Measurements from ENCODE around the gene TOGARAM2.

TOGARAM2 gene

DNA sequence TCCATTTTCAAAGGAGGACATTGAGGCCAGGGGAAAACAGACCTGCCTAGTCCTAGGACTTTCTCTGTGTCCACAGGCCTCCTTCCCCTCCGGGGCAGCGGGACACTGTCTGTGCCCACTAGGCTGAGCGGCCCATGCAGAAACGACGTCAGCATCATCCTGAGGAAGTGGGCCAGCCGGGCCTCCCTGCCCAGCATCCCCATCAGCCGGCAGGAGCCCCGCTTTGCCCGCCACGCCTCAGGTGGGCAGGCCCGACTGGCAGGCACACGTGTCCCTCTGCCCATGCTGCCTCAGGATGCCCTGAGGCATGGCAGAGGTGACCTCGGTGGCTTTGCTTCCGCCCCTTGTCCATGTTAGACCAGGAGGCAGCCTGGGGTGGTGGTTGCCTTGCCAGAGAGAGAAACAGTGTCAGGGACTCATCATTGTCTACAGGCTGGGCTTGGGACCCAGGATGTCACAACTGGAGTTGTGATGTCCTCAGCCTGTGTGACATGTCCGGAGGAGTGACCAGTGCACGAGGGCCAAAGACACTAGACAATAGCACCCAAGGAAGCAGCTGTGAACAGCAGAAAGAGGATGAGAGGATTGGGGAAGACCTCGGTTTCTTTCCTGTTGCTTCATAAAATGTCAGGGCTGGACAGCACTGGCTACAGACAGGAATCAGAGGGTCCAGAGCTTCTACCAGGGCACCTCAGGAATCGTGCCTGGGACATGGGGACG is 36.8 kb downstream of the TOGARAM2 start:
- no peak for DNase-seq (ENCODE audit: low read depth in 2 of 2, low spot score in 1 of 2)

DNA sequence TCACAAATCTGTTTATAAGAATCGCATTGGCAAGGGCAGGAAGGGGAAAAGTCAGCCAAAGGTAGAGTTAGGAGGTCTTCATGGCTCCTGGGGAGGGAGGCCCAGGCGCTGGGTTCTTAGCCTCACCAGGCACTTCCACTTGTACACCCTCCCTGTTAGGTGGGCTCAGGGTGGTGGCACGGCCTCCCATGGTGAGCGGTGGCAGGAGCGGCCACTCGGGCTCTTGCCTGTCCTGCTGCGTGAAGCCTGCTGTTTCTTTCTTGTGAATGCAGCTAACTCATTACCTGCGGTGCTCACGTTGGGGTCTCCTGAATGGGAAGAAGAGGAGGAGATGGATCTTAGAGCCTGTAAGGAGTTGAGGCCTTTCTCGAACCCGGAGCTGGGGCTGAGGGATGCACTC is 40.8 kb downstream of the TOGARAM2 start:
- no peak for DNase-seq (ENCODE audit: low read depth in 2 of 2, low spot score in 1 of 2)

DNA sequence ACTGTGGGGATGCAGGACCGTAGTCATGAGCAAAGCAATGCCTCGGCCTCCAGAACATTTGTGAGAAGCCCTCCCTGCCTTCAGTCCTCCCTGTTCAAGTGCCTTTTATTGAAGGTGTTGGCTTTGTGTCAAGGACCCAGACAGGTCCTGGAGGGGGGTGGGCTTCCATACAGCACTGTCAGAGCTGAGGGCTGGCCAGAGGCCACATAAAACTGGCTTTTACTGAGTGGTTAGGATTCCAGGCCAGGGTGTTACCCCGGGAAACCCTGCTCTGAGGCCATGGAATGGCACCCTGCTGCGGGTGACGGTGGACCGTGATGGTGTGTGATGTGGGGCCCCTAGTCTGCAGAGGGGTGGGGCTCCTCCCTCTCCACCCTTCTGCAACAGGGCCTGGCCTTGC is 41.6 kb downstream of the TOGARAM2 start:
- no peak for DNase-seq (ENCODE audit: low read depth in 2 of 2, low spot score in 1 of 2)

DNA sequence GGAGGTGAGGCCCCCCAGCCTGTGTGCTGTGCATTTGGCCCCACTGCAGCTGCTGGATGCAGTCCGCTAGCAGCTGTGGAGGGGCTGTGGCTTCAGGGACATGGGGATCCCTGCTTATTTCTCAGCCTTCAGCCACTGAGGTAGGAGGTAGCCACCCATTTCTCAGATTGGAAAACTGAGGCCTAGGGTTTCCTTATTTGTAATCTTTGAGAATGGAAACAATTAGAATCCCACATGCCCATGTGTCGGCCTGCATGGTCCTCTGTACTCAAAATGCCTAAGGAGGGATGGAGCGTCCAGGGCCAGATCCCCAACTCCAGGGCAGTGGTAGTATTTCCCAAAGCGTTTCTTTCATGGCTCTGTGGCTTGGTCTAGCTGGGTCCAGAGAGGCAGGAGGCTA is 42.1 kb downstream of the TOGARAM2 start:
- no peak for DNase-seq (ENCODE audit: low read depth in 2 of 2, low spot score in 1 of 2)

DNA sequence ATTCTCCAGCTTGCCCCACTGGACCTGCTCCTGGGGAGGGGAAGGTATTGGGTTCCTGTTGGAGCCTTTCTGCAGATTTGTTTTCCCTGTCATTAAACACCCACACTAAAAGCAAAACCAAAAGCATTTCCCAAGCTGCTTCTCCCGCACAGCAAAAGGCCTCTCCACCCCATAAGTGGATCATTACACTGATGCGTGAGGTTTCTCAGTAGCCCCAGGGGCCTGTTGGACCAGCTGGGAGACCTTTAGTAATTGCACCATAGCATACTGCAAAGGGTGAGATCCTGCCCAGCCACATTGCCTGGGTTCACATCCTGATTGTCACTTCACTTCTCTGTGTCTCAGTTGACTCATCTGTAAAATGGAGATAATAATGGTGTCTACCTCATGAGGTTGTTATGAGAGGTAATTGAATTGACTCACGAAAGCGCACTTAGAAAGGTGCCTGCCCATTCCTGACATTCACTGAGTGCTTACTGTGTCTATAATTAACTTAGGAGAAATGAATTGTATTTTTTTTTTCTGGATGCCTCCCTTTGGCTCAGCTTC is 43.9 kb downstream of the TOGARAM2 start:
- DNase-seq (ENCODE audit: low read depth in 2 of 2, low spot score in 1 of 2), result no peak

DNA sequence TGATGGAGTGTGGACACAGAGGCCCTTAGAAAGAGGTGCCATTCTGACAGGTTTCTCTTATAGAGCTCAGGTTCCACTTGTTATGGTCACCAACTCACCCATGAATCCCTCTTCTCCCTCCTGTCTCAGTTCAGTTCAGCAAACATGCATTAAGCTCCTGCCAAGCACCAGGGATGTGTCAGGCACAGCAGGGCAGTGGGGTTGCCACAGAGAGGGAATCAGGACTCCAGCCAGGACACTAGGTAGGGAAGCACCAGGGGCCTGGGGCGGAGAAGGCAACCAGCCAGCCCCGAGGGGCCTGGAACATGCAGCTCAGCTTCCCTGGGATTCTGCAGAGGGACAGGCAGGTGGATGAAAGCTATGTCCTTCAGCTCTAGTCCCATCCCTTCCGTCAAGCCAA is 44.6 kb downstream of the TOGARAM2 start:
- no peak for DNase-seq (ENCODE audit: low read depth in 2 of 2, low spot score in 1 of 2)

DNA sequence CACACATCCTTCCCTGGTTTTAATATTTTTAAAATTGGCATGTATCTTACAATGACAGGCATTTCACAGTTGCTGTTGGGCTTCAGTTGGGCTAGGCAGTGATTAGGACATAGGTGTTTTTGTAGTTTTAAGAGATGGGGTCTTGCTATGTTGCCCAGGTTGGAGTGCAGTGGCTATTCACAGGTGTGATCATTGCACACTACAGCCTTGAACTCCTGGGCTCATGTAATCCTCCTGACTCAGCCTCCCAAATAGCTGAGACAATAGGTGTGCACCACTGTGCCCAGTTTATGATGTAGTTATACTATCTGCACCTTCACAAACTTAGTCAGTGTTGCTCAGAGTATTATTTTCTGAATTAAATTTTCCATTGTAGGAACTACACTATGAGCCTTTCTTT is 49.9 kb downstream of the TOGARAM2 start:
- DNase-seq (ENCODE audit: low read depth in 2 of 2, low spot score in 1 of 2), result no peak

DNA sequence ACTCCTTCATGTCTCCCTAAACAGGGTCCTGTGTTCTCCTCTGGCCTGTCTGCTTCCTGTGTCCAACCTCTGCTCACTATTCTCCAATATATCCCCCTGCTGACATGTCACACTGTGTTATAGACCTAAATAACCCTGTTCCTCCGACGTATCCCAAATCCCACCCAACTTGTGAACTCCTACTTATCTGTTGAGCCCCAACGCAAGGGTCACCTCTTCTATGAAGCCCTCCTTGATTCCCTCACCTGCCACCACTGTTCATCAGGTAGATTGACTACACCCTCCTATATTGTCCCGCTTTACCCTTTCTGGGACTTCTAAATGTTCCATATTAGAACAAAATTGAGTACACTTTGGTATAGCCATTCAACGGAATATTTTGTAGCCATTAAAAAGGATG is 51.1 kb downstream of the TOGARAM2 start:
- DNase-seq (ENCODE audit: low read depth in 2 of 2, low spot score in 1 of 2), result no peak

DNA sequence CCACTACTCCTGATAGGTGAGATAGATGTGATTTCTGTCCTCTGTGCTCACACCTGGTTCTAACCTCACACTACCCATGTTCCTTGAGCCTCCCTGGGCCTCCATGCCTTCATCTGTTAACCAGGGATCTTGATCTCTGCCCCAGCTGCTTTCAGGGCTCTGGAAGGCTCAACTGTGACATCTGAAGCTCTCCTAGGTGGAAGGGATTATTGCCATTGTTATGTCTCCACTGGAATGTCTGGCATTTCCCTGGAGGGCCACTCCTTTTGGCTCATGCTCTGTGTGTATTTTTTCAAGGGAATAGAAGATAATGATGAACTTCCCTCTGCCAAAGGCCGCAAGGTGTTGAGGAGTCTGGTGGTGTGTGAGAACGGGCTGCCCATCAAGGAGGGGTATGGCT is 52.1 kb downstream of the TOGARAM2 start:
- DNase-seq (ENCODE audit: low read depth in 2 of 2, low spot score in 1 of 2), result no peak

DNA sequence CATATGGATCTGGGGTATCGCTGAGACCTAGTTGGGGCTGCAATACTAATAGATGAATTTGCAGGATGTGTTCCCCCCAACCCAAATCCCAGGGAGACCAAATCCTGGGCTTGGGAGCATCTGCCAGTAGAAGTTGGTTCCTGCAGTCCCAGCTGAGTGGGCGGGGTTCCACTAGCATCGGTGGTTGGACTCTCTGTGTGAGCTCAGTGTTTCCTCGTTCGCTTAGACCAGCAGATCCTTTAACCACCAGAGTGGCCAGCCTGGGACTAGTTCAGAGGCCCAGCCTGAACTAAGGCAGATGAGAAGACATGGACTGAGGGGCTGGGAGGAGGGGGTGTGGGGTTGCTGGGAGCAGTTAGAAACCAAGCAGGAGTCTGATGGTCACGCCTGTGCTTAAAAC is 52.6 kb downstream of the TOGARAM2 start:
- no peak for DNase-seq (ENCODE audit: low read depth in 2 of 2, low spot score in 1 of 2)

DNA sequence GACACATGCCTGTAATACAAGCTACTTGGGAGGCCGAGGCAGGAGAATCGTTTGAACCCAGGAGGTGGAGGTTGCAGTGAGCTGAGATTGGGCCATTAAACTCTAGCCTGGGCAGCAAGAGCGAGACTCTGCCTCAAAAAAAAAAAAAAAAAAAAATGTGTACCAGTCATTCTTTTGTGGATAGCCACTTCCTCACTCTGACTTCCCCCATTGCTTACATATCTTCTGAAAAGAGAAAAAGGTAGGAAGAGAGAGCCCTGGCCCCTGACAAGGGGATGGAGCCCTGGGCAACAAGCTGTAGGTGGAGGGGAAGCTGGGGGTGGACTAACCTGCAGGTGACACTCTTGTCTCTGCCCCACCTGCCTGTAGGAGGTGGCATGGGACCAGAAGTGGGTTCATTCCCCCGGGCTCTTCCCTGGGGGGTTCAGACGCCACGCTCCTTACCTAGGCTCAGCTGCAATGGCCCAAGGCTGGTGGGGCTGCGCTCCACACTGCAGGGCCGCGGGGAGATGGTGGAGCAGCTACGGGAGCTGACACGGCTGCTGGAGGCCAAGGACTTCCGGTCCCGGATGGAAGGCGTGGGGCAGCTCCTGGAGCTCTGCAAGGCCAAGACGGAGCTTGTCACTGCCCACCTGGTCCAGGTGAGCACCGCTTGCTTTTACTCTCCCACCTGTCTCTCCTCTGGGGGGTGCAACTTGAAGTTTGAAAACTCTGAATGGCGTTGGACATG is 54.1 kb downstream of the TOGARAM2 start:
- DNase-seq (ENCODE audit: low read depth in 2 of 2, low spot score in 1 of 2), result no peak

DNA sequence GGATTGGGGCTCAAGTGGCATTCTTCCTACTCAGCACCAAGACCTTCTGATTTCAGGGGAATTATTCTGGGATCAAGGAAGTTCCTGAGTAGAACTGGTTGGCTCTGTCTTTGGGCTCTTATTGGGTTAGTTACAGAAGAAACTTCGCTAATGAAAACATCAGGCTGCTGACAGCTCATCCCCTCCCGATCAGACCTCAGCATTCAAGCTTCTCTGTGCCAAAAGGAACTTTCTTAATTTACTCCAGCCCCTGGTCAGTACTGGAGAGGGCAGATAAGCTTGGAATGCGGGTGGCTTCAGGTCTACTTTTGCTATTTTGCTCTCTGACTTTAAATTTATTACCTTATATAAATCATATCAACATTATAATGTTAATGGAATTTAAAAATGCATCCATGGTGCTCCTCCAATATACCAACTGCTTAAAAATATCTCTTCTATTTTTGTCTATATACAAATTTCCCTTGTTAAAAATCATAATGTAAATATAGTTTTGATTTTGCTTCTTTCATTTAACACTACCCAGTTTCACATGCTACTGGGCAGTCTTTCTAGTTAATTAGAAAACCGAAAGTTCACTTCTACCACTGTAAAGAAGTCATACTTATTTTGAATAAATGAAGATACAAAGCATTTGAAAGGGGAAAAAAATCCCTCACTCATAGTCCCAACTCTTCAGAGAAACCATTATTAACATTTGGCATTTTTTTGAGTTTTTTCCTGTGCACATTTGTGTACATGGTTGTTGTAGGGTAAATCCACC is 58.8 kb downstream of the TOGARAM2 start:
- DNase-seq (ENCODE audit: low read depth in 2 of 2, low spot score in 1 of 2), result no peak

DNA sequence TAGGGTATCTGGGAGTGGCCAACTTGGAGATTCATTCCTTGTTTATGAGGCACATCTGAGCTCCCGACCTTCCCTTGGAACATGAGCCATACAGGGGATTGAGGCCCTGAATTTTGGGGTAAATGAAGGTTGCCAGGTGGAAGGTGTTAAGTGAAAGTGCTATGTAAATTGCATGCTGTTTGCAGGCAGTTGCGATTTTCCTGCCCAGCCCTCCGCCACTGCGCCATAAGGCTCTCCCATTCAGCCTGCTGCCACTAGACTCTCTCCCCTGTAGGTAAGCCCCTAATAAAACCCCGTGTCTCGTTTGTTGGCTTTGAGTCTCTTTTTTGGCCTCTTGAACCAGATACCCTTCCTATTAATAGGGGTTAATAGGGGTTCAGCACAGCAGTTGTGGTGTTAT is 59.5 kb downstream of the TOGARAM2 start:
- DNase-seq (ENCODE audit: low read depth in 2 of 2, low spot score in 1 of 2), result no peak

DNA sequence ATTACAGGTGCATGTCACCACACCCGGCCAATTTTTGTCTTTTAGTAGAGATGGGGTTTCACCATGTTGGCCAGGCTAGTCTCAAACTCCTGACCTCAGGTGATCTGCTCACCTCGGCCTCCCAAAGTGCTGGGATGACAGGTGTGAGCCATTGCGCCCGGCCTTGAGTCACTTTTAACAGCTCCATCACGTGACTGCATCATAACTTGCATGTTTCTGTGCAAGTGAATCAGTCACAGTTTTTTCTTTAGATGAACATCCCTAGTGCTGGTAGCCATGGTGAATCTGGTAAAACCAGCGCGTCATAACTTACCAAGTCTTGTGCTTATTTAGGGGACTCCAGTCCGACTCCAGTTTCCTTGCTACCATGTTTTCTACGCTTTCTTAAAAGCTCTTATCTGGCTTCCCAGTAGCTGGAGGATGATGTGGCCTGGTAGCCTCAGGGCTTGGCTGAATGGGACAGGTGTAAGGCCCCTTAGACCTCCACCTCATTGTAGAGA is 60.1 kb downstream of the TOGARAM2 start:
- DNase-seq (ENCODE audit: low read depth in 2 of 2, low spot score in 1 of 2), result no peak

DNA sequence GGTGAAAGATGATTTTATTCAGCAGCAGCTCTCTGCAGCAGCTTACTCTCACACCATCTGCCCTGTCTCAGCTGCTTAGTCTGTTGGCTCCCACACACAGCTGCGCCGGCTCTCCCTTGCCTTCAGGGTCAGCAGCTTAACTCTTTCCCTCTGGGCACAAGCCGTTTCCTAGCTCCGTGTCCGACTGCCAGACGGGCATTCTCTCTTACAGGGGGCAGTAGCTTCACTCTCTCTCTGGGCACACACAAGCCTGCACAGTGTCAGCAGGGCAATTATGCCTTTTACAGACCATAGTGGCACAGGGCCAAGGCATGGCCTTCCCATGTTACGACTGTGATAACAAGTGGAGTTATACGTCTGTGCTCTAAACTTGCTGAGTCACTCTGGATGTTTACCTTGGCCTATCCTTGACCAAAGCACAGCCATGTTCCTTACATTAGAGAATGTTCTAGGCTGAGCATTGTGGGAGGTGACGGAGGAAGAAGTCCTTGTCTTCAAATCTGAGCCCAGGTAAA is 61.5 kb downstream of the TOGARAM2 start:
- no peak for DNase-seq (ENCODE audit: low read depth in 2 of 2, low spot score in 1 of 2)

DNA sequence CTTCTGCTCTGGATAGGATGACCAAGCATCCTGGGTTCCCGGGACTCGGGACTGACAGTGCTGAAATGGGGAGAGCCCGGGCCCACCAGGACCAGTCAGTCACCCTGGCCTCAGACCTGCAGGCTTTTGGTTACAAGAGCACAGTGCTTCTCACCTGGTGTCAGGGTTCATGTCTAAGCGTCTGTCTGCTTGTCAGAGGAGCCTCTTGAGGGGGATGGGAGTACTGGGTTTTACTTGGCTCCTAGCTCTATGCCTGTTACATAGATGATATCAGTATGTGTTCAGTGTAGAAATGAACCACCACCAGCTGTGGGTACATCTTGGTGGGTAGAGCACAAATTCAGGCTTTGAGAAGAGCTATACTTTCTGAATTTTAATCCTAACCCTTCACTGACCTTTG is 63.4 kb downstream of the TOGARAM2 start:
- DNase-seq (ENCODE audit: low read depth in 2 of 2, low spot score in 1 of 2), result no peak

DNA sequence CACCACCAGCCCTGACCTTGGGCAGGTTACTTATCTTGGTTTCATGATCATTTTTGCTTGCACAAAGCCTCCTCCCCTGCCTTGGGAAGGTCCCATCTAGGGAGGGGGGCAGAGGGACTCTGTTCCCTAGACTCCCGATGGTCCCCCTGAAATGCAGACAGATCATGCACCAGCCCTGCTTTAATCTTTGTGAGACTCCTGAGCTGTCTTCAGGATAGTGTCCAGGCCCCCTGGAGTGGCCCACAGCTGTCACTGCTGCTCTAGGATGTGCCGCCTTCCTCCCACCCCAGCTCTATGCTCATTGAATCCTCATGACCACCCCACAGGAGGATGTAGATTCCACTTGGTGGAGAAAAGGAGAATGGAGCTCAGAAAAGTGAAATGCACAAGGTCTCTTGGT is 65.2 kb downstream of the TOGARAM2 start:
- DNase-seq (ENCODE audit: low read depth in 2 of 2, low spot score in 1 of 2), result no peak

DNA sequence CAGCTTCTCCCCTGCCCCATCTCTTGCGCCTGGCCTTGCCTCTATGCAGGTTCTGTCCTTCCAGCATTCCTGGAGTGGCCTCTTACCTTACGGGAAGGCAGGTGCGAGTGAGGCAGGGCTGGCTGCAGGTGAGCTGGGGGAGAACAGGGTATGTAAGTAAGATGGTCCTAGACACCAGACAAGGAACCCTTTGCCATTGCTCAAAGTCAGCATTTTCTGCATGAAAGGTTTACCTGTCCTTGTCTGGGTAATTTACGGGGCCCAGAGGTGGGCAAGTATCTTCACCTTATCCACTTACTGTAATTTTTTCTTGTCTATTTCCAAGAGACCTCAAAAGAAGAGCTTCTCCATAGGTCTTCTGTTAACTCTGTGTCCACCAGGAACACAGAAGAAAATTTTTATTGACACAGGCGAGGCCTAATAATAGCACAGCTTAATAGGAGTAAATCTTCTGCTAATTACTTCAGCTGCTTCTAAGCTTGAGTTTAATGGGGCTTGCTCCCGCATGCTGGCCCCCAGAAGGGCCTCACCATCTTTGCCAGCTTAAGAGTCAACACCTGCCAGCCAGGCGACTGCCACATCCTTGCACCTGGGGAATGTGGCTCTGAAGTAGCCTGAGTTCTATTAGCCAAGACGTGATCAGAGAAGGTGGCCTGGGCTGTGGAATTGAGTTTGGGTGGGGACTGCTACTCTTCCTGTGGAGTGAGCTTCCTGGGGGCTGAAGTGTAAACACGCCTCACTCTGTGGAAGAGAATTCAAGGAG is 66.2 kb downstream of the TOGARAM2 start:
- DNase-seq (ENCODE audit: low read depth in 2 of 2, low spot score in 1 of 2), result no peak

DNA sequence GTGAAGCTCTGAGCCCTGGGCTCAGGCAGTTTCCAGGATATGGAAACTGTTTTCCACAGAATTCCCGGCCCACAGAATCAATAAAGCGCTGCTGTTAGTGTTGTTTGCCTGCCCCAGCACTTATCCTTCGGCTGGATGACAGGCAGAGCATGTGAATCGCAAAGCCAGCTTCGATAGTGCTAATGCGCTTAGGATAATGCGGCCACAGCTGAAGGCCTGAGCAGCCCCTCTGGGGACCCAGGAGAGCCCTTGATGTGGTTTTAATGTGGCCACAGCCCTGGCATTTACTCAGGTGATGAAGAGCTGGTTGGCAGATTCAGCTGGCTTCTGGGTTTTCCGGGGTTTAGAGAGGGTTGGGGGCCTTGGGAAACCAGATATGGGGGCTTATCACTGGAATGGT is 69.5 kb downstream of the TOGARAM2 start:
- no peak for DNase-seq (ENCODE audit: low read depth in 2 of 2, low spot score in 1 of 2)

DNA sequence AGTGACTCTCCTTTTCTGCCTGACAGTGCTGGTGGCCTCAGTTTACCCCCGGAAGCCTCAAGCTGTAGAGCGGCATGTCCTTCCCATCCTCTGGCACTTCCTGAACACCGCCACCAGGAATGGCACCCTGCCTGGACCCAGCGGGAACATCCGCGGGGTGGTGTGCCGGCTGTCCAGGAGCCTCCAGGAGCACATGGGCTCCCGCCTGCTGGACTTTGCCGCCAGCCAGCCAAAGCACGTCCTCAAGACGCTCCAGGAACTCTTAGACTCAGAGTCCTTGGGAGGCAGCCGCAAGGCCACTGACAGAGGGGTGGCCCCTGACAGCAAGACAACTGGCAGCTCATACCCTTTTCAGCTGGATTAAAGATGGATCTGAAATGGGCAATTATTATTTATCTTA is 70.6 kb downstream of the TOGARAM2 start:
- DNase-seq (ENCODE audit: low read depth in 2 of 2, low spot score in 1 of 2), result no peak

DNA sequence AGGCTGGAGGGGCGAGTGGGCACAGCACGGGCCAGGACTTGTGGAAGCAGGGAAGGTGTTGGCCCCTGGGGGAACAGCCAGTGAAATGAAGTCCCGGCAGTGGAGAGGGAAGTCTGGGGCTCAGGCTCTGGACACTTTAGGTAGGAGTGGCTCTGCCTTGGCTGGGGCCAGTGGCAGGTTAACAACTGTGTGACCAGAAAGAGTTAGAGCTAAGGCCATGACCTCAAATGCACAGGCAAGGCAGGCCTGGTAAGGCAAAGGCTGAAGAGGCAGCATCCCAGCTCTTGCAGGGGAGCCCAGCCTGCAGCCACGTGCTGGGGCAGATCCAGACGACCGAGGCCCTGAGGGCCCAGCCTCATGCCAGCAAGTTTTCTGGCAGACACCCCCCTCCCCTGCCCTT is 71.7 kb downstream of the TOGARAM2 start:
- no peak for DNase-seq (ENCODE audit: low read depth in 2 of 2, low spot score in 1 of 2)

Data from stimulated activated CD8-positive, alpha-beta memory T cell treated with anti-CD3 and anti-CD28 coated beads, Interleukin-4, amount 100 ng/mL, for 1 hour (primary cell).